Measurements from ENCODE around the gene RALA.
"Not testable (repeated sequence)": the region's sequence is repeated elsewhere in the genome, so short reads cannot be mapped to it uniquely, and the experiment has no call there.

The RALA gene

DNA sequence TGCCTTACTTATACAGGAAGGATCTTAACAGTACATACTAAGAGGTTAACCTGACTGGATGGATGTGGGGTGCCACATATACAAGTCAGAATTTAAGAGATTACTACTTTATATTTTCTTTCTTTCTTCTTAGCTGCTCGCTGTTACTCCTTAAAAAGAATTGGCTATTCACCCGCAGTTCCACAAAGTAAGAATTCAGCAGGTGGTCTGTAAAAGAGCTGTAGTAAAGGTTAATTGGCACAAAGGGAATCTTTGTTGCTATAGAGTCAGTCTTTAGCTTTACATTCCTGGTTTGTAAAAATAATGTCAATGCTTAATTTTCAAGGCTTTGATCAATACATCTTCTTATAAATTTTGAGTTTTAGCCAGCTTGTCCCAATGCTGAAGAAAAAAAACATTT, 43.2 kb downstream of the RALA start:
- Histone ChIP-seq H3K4me2 (ENCODE audit: low read length, poor library complexity, severe bottlenecking) (no peak overlapping the region), H3K36me3 (ENCODE audit: control insufficient read depth in 1 of 2, insufficient read depth in 2 of 2, low read depth in 1 of 2, low read length in 2 of 2) (peaks cover 5 to 26% of the 10 kb centered on the region in 2 experiments), H3K4me1 (ENCODE audit: control insufficient read depth, insufficient read depth, low read depth, low read length) (no peaks in the 10 kb centered on the region), H2BK12ac (ENCODE audit: low read length in 2 of 2) (no peak overlapping the region), H4K91ac (ENCODE audit: low read length) (no peak overlapping the region), H3K23ac (ENCODE audit: low read length in 2 of 2) (no peak overlapping the region), H3K18ac (ENCODE audit: low read depth in 1 of 2, low read length in 2 of 2) (no peak overlapping the region), H2BK15ac (ENCODE audit: low read depth, poor library complexity, severe bottlenecking) (no peak overlapping the region), H2BK120ac (ENCODE audit: low read depth, low read length) (no peak overlapping the region), H4K8ac (ENCODE audit: low read length) (no peak overlapping the region), H3K79me1 (replicated peaks; ENCODE audit: low read length, poor library complexity, severe bottlenecking) (peaks cover 32% of the 10 kb centered on the region), H2BK5ac (ENCODE audit: low read depth, low read length, poor library complexity, severe bottlenecking) (no peak overlapping the region), H3K4ac (ENCODE audit: low read depth in 1 of 2, low read length in 2 of 2) (no peak overlapping the region), H3K9me3 (ENCODE audit: control insufficient read depth, low read length) (no peaks in the 10 kb centered on the region), H3K4me3 (ENCODE audit: insufficient read depth in 1 of 2, low read depth in 1 of 2, low read length in 2 of 2) (no peak overlapping the region), H2AFZ (ENCODE audit: low read depth, low read length) (no peak overlapping the region), H3K9ac (ENCODE audit: low read length) (no peak overlapping the region), H3K27me3 (ENCODE audit: control insufficient read depth in 1 of 2, insufficient read depth in 1 of 2, low read length in 2 of 2) (no peaks in the 10 kb centered on the region), H3K14ac (ENCODE audit: low read length in 2 of 2) (no peak overlapping the region), H2AK5ac (ENCODE audit: low read length, severe bottlenecking) (no peak overlapping the region), H3K27ac (ENCODE audit: low read length, poor library complexity, severe bottlenecking) (no peak overlapping the region)
- no peak for DNase-seq
- 100% methylated on average over 2 of the region's 2 CpGs for WGBS

DNA sequence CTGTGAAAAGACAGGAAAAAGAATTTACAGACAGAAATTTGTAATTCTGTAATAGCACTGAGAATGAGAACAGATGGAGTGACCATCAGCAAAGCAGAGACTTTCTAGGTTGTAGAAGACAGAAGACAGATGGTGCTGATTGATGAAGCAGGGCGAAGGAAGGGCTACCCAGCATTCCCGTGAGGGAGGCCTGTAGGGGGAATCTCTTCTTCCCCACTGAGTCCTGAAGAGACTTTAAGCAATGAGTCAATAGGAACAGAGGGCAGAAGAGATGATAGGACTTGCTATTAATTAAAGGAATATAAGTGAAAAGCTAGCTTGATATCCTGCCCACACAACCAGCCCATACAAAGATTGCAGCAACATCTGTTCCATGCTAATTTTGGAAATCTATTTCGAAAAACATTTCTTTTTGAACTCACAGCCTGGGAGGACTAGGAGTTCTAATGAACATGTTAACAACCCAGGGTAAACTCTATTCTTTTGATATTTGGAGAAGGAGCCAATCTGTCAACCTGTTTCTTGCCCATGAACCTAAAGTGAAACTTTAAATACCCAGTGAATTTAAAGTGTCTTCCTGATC, 44.1 kb downstream of the RALA start:
- no peaks in the 10 kb centered on the region for H3K9me3 ChIP-seq (ENCODE audit: control insufficient read depth, low read length)
- H3K79me1 ChIP-seq (replicated peaks; ENCODE audit: low read length, poor library complexity, severe bottlenecking): peaks cover 27% of the 10 kb centered on the region
- no peak overlapping the region for H2BK5ac ChIP-seq (ENCODE audit: low read depth, low read length, poor library complexity, severe bottlenecking)
- DNase-seq: peak; percentile 57
- no peak overlapping the region for H3K4me2 ChIP-seq (ENCODE audit: low read length, poor library complexity, severe bottlenecking)
- no peak overlapping the region for H3K14ac ChIP-seq (ENCODE audit: low read length in 2 of 2)
- no peak overlapping the region for H2AFZ ChIP-seq (ENCODE audit: low read depth, low read length)
- H3K4me3 ChIP-seq (ENCODE audit: insufficient read depth in 1 of 2, low read depth in 1 of 2, low read length in 2 of 2): no peak overlapping the region
- H2BK120ac ChIP-seq (ENCODE audit: low read depth, low read length): no peak overlapping the region
- no peak overlapping the region for H4K8ac ChIP-seq (ENCODE audit: low read length)
- H3K27ac ChIP-seq (ENCODE audit: low read length, poor library complexity, severe bottlenecking): no peak overlapping the region
- H2AK5ac ChIP-seq (ENCODE audit: low read length, severe bottlenecking): no peak overlapping the region
- H3K27me3 ChIP-seq (ENCODE audit: control insufficient read depth in 1 of 2, insufficient read depth in 1 of 2, low read length in 2 of 2): no peaks in the 10 kb centered on the region
- 81% methylated on average over 3 of the region's 3 CpGs for WGBS
- peaks cover 0 to 20% of the 10 kb centered on the region in 2 experiments for H3K36me3 ChIP-seq (ENCODE audit: control insufficient read depth in 1 of 2, insufficient read depth in 2 of 2, low read depth in 1 of 2, low read length in 2 of 2)
- no peak overlapping the region for H3K18ac ChIP-seq (ENCODE audit: low read depth in 1 of 2, low read length in 2 of 2)
- peak overlapping the region; percentile 4 for H3K9ac ChIP-seq (ENCODE audit: low read length)
- no peaks in the 10 kb centered on the region for H3K4me1 ChIP-seq (ENCODE audit: control insufficient read depth, insufficient read depth, low read depth, low read length)
- no peak overlapping the region for H2BK15ac ChIP-seq (ENCODE audit: low read depth, poor library complexity, severe bottlenecking)
- H3K4ac ChIP-seq (ENCODE audit: low read depth in 1 of 2, low read length in 2 of 2): no peak overlapping the region
- no peak overlapping the region for H3K23ac ChIP-seq (ENCODE audit: low read length in 2 of 2)
- no peak overlapping the region for H2BK12ac ChIP-seq (ENCODE audit: low read length in 2 of 2)
- no peak overlapping the region for H4K91ac ChIP-seq (ENCODE audit: low read length)

- H2AFZ ChIP-seq (ENCODE audit: low read depth, low read length); H3K4me2 ChIP-seq (ENCODE audit: low read length, poor library complexity, severe bottlenecking); H2BK15ac ChIP-seq (ENCODE audit: low read depth, poor library complexity, severe bottlenecking); H2BK5ac ChIP-seq (ENCODE audit: low read depth, low read length, poor library complexity, severe bottlenecking); H4K8ac ChIP-seq (ENCODE audit: low read length); H3K4ac ChIP-seq (ENCODE audit: low read depth in 1 of 2, low read length in 2 of 2); H3K27ac ChIP-seq (ENCODE audit: low read length, poor library complexity, severe bottlenecking); H2BK12ac ChIP-seq (ENCODE audit: low read length in 2 of 2); H3K18ac ChIP-seq (ENCODE audit: low read depth in 1 of 2, low read length in 2 of 2); H3K23ac ChIP-seq (ENCODE audit: low read length in 2 of 2); H3K9me3 ChIP-seq (ENCODE audit: control insufficient read depth, low read length); H3K9ac ChIP-seq (ENCODE audit: low read length); H4K91ac ChIP-seq (ENCODE audit: low read length); H2BK120ac ChIP-seq (ENCODE audit: low read depth, low read length); H3K27me3 ChIP-seq (ENCODE audit: control insufficient read depth in 1 of 2, insufficient read depth in 1 of 2, low read length in 2 of 2); H3K4me1 ChIP-seq (ENCODE audit: control insufficient read depth, insufficient read depth, low read depth, low read length); DNase-seq; H3K4me3 ChIP-seq (ENCODE audit: insufficient read depth in 1 of 2, low read depth in 1 of 2, low read length in 2 of 2); H2AK5ac ChIP-seq (ENCODE audit: low read length, severe bottlenecking); H3K14ac ChIP-seq (ENCODE audit: low read length in 2 of 2): not testable (repeated sequence)
- H3K36me3 ChIP-seq (ENCODE audit: control insufficient read depth in 1 of 2, insufficient read depth in 2 of 2, low read depth in 1 of 2, low read length in 2 of 2): peaks cover 0 to 12% of the 10 kb centered on the region in 2 experiments
- H3K79me1 ChIP-seq (replicated peaks; ENCODE audit: low read length, poor library complexity, severe bottlenecking): peaks cover 23% of the 10 kb centered on the region
- 100% methylated on average over 2 of the region's 4 CpGs for WGBS
These were observed 44.9 kb downstream of the RALA start for GRCh38 chr7:39668280-39668679.

- no peak overlapping the region for H2AK5ac ChIP-seq (ENCODE audit: low read length, severe bottlenecking)
- no peak overlapping the region for H4K8ac ChIP-seq (ENCODE audit: low read length)
- no peak overlapping the region for H4K91ac ChIP-seq (ENCODE audit: low read length)
- no peak for DNase-seq
- no peak overlapping the region for H2BK120ac ChIP-seq (ENCODE audit: low read depth, low read length)
- no peaks in the 10 kb centered on the region for H3K4me1 ChIP-seq (ENCODE audit: control insufficient read depth, insufficient read depth, low read depth, low read length)
- H2BK15ac ChIP-seq (ENCODE audit: low read depth, poor library complexity, severe bottlenecking): no peak overlapping the region
- H3K14ac ChIP-seq (ENCODE audit: low read length in 2 of 2): no peak overlapping the region
- no peak overlapping the region for H3K27ac ChIP-seq (ENCODE audit: low read length, poor library complexity, severe bottlenecking)
- H3K18ac ChIP-seq (ENCODE audit: low read depth in 1 of 2, low read length in 2 of 2): no peak overlapping the region
- no peak overlapping the region for H3K4me3 ChIP-seq (ENCODE audit: insufficient read depth in 1 of 2, low read depth in 1 of 2, low read length in 2 of 2)
- 100% methylated on average over 2 of the region's 2 CpGs for WGBS
- H3K23ac ChIP-seq (ENCODE audit: low read length in 2 of 2): no peak overlapping the region
- no peak overlapping the region for H3K4me2 ChIP-seq (ENCODE audit: low read length, poor library complexity, severe bottlenecking)
- peaks cover 0 to 4% of the 10 kb centered on the region in 2 experiments for H3K36me3 ChIP-seq (ENCODE audit: control insufficient read depth in 1 of 2, insufficient read depth in 2 of 2, low read depth in 1 of 2, low read length in 2 of 2)
- H3K9me3 ChIP-seq (ENCODE audit: control insufficient read depth, low read length): no peaks in the 10 kb centered on the region
- H3K79me1 ChIP-seq (replicated peaks; ENCODE audit: low read length, poor library complexity, severe bottlenecking): peaks cover 11% of the 10 kb centered on the region
- H3K9ac ChIP-seq (ENCODE audit: low read length): no peak overlapping the region
- no peak overlapping the region for H2BK5ac ChIP-seq (ENCODE audit: low read depth, low read length, poor library complexity, severe bottlenecking)
- H3K4ac ChIP-seq (ENCODE audit: low read depth in 1 of 2, low read length in 2 of 2): no peak overlapping the region
- H2AFZ ChIP-seq (ENCODE audit: low read depth, low read length): no peak overlapping the region
- no peaks in the 10 kb centered on the region for H3K27me3 ChIP-seq (ENCODE audit: control insufficient read depth in 1 of 2, insufficient read depth in 1 of 2, low read length in 2 of 2)
- H2BK12ac ChIP-seq (ENCODE audit: low read length in 2 of 2): no peak overlapping the region
These were observed 46.7 kb downstream of the RALA start for GRCh38 chr7:39670052-39670451.
